Neuronal stem cell (in vitro differentiated cells): ENCODE data around the gene MFNG.

Source experiments
- DNase-seq: peaks from one replicate; pipeline ENCODE4 v3.0.0-alpha.2; 2013; ENCODE audit warnings: low spot score
- H2AFZ ChIP-seq: one replicate; pipeline ENCODE4 v1.6.1; 2013; ENCODE audit warnings: mild to moderate bottlenecking, low read length, inconsistent platforms
- H2AK5ac ChIP-seq: 2 replicates; pipeline ENCODE4 v1.6.1; 2013; ENCODE audit warnings: low read depth, mild to moderate bottlenecking, inconsistent platforms, low read length, moderate library complexity, mixed read lengths
- H2BK120ac ChIP-seq: 2 replicates; pipeline ENCODE4 v1.6.1; 2013; ENCODE audit warnings: low read depth, mild to moderate bottlenecking, inconsistent platforms, low read length, moderate library complexity, mixed read lengths
- H2BK12ac ChIP-seq: one replicate; pipeline ENCODE4 v1.6.1; 2013; ENCODE audit warnings: low read length, inconsistent platforms
- H2BK15ac ChIP-seq: 2 replicates; pipeline ENCODE4 v1.6.1; 2013; ENCODE audit warnings: mild to moderate bottlenecking, low read length, inconsistent platforms, mixed read lengths
- H2BK5ac ChIP-seq: one replicate; pipeline ENCODE4 v1.6.1; 2013; ENCODE audit warnings: inconsistent platforms, mild to moderate bottlenecking, low read length, moderate library complexity
- H3K14ac ChIP-seq: one replicate; pipeline ENCODE4 v1.6.1; 2013; ENCODE audit warnings: low read length, inconsistent platforms
- H3K18ac ChIP-seq: 2 replicates; pipeline ENCODE4 v1.6.1; 2013; ENCODE audit warnings: low read length, inconsistent platforms
- H3K23ac ChIP-seq: 2 replicates; pipeline ENCODE4 v1.6.1; 2013; ENCODE audit warnings: low read depth, mild to moderate bottlenecking, mixed read lengths, low read length, inconsistent platforms; ENCODE audit not compliant: poor library complexity
- H3K27ac ChIP-seq: replicated peaks from 3 replicates; pipeline ENCODE4 v1.5.1; 2013; ENCODE audit warnings: low read length, inconsistent platforms
- H3K27me3 ChIP-seq, 3 experiments: 2 replicates each; pipeline ENCODE4 v1.6.1; 2013; ENCODE audit warnings: low read length in 3 of 3, mild to moderate bottlenecking in 2 of 3, inconsistent platforms in 1 of 3, low read depth in 1 of 3, mixed read lengths in 1 of 3, moderate library complexity in 1 of 3; ENCODE audit not compliant: control insufficient read depth in 3 of 3, insufficient read depth in 3 of 3
- H3K36me3 ChIP-seq, 2 donors: replicated peaks in 1 of 2; 2 replicates each; pipeline ENCODE4 v1.6.1; 2013; ENCODE audit warnings: low read length in 2 of 2; ENCODE audit not compliant: control insufficient read depth in 2 of 2, insufficient read depth in 2 of 2
- H3K4ac ChIP-seq: 2 replicates; pipeline ENCODE4 v1.6.1; 2013; ENCODE audit warnings: inconsistent platforms, mild to moderate bottlenecking, low read length, moderate library complexity
- H3K4me1 ChIP-seq, 2 donors: 1 replicate in 1 of 2; 2 replicates in 1 of 2; pipeline ENCODE4 v1.6.1; 2013; ENCODE audit warnings: low read length in 2 of 2, low read depth in 1 of 2; ENCODE audit not compliant: control insufficient read depth in 2 of 2, insufficient read depth in 1 of 2
- H3K4me2 ChIP-seq: one replicate; pipeline ENCODE4 v1.6.1; 2013; ENCODE audit warnings: mild to moderate bottlenecking, low read length, inconsistent platforms; ENCODE audit not compliant: insufficient read depth, poor library complexity, severe bottlenecking
- H3K4me3 ChIP-seq, 2 donors: 2 replicates each; pipeline ENCODE4 v1.5.1; 2013; ENCODE audit warnings: low read length in 2 of 2, mild to moderate bottlenecking in 2 of 2, inconsistent platforms in 1 of 2, moderate library complexity in 1 of 2
- H3K79me1 ChIP-seq: one replicate; pipeline ENCODE4 v1.6.1; 2013; ENCODE audit warnings: low read depth, mild to moderate bottlenecking, inconsistent platforms, low read length, moderate library complexity
- H3K9ac ChIP-seq: one replicate; pipeline ENCODE4 v1.6.1; 2013; ENCODE audit warnings: mild to moderate bottlenecking, low read depth, low read length, inconsistent platforms; ENCODE audit not compliant: poor library complexity
- H3K9me3 ChIP-seq, 2 donors: replicated peaks in 1 of 2; 2 replicates each; pipeline versions ENCODE3 to v1.6.1; 2013; ENCODE audit warnings: low read length in 2 of 2, mild to moderate bottlenecking in 2 of 2, inconsistent platforms in 1 of 2, low read depth in 1 of 2, mixed read lengths in 1 of 2, moderate library complexity in 1 of 2; ENCODE audit not compliant: control insufficient read depth in 2 of 2, insufficient read depth in 1 of 2
- H4K8ac ChIP-seq: one replicate; pipeline ENCODE4 v1.6.1; 2013; ENCODE audit warnings: low read depth, mild to moderate bottlenecking, inconsistent platforms, low read length, moderate library complexity
- H4K91ac ChIP-seq: one replicate; pipeline ENCODE4 v1.6.1; 2013; ENCODE audit warnings: low read length, low read depth, mild to moderate bottlenecking, inconsistent platforms; ENCODE audit not compliant: poor library complexity
- WGBS, 2 donors: extraction: QIAGEN DNeasy Blood & Tissue Kit; methylation state at CpG; one replicate each; pipeline ENCODE4 v1.1.7; 2013; ENCODE audit warnings: missing lambda C conversion rate in 2 of 2, mixed read lengths in 1 of 2; ENCODE audit not compliant: insufficient read length in 2 of 2, insufficient replicate concordance in 1 of 2; ENCODE audit errors: extremely low coverage in 2 of 2; 5-methylcytosine and 5-hydroxymethylcytosine counted together

The MFNG gene

DNA sequence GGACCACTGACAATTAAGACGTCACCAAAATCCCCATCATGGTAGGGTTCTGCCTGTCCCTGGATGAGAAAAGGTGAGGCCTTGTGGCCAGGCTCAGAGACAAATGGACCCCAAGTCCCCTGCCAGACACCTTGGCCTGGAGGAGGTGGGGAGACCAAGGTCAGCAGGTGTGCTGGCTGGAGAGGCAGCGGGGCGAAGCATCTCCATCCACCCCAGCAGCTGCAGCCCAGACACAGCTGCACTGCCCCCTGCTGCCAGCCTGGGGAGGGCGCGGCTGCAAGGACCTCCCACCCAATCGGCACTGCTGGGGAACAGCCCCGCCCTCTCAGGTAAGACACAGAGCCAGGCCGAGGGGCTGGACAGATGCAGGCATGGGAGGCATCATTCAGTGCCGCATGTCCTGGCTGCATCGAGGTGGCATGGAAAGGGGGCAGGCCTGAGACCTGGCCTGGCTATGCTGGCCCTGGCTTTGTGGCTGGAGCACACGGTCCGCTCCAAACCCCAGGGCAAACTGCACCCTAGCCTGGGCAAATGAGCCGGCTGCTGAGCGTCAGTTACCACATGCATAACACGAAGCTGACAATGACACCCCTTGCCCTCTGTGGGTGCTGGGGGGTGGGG lies 12.2 kb upstream of the MFNG start:
- Histone ChIP-seq H3K4me2 (no peak overlapping the region), H4K8ac (no peak overlapping the region), H2BK12ac (no peak overlapping the region), H3K4me1 (peaks cover 15 to 16% of the 10 kb centered on the region in 2 donors), H3K23ac (no peak overlapping the region), H3K27me3 (no peaks in the 10 kb centered on the region), H3K9me3 (no peaks in the 10 kb centered on the region), H3K4ac (no peak overlapping the region), H3K14ac (no peak overlapping the region), H2AFZ (no peak overlapping the region), H2BK5ac (no peak overlapping the region), H3K18ac (peak overlapping the region; percentile 75), H4K91ac (no peak overlapping the region), H3K9ac (no peak overlapping the region), H3K27ac (no peak overlapping the region), H2AK5ac (no peak overlapping the region), H2BK120ac (no peak overlapping the region), H3K4me3 (no peak overlapping the region), H2BK15ac (no peak overlapping the region), H3K79me1 (no peaks in the 10 kb centered on the region), H3K36me3 (peaks cover 0 to 43% of the 10 kb centered on the region in 2 donors)
- DNase-seq = peak; percentile 48
- no CpG with 5 or more reads among the region's 15 CpGs for WGBS, 2 donors

DNA sequence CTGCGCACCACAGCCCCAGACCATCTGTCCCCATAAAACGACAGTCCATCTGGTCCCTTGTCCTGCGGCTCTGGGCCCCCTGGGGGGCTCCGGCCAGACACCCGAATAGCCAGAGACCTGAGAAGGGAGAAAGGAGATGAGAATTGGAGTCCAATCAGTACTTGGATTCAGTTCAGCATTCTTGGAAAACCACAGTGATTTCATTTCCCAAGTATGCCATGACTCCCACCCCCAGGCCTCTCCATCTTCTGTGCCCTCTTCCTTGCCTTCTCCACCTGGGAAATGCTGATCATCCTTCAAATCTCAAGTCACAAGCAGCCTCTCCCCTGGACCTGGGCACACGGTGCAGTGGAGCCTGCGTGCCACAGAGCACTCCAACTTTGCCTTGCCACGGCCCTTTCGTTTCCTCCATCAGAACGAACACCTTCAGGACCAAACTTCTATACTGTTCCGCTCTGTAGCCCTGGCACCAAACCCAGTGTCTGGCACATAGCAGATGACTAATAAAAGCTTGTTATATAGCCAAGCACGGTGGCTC lies 10.9 kb upstream of the MFNG start:
- no peak overlapping the region for H2BK5ac ChIP-seq
- DNase-seq = no peak
- no peak overlapping the region for H3K4me3 ChIP-seq
- H2BK120ac ChIP-seq = no peak overlapping the region
- H4K91ac ChIP-seq = no peak overlapping the region
- no peaks in the 10 kb centered on the region for H3K9me3 ChIP-seq
- H3K4ac ChIP-seq = no peak overlapping the region
- no peaks in the 10 kb centered on the region for H3K79me1 ChIP-seq
- peak overlapping the region; percentile 61 for H2AK5ac ChIP-seq
- H4K8ac ChIP-seq = no peak overlapping the region
- WGBS, 2 donors = no CpG with 5 or more reads among the region's 12 CpGs
- H3K14ac ChIP-seq = no peak overlapping the region
- H3K9ac ChIP-seq = no peak overlapping the region
- H3K36me3 ChIP-seq = peaks cover 0 to 30% of the 10 kb centered on the region in 2 donors
- H3K4me1 ChIP-seq = peaks cover 13 to 15% of the 10 kb centered on the region in 2 donors
- H2BK15ac ChIP-seq = peak overlapping the region; percentile 72
- H3K27ac ChIP-seq = no peak overlapping the region
- H3K18ac ChIP-seq = peak overlapping the region; percentile 71
- no peaks in the 10 kb centered on the region for H3K27me3 ChIP-seq
- no peak overlapping the region for H2AFZ ChIP-seq
- H2BK12ac ChIP-seq = no peak overlapping the region
- no peak overlapping the region for H3K23ac ChIP-seq
- H3K4me2 ChIP-seq = no peak overlapping the region

DNA sequence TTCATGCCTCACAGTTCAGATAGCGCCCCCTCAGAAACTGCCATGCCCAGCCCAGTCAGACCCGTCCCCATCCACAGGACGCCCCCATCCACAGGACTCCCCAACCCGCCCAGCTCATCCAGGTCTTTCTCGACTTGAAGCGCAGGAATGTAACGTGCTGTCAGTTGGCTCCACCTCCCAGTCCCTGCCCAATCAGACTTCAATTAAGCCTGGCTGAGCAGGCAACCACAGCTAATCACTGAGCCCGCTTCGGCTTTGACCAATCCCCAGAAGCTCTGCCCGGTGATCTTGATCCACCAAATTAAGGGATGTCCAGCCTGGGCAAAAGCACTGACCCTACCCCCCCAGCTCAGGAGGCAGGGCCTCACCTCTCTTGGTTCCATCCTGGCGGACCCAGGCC lies 10.5 kb upstream of the MFNG start:
- Histone ChIP-seq H3K18ac (peak overlapping the region; percentile 71), H3K4me1 (peaks cover 10 to 13% of the 10 kb centered on the region in 2 donors), H3K9me3 (no peaks in the 10 kb centered on the region), H3K36me3 (peaks cover 0 to 26% of the 10 kb centered on the region in 2 donors), H3K4me2 (no peak overlapping the region), H4K91ac (no peak overlapping the region), H3K4ac (no peak overlapping the region), H3K23ac (no peak overlapping the region), H3K9ac (no peak overlapping the region), H2BK120ac (no peak overlapping the region), H3K79me1 (no peaks in the 10 kb centered on the region), H3K4me3 (no peak overlapping the region), H2AK5ac (peak overlapping the region; percentile 61), H3K27me3 (no peaks in the 10 kb centered on the region), H3K27ac (no peak overlapping the region), H2BK5ac (no peak overlapping the region), H2AFZ (no peak overlapping the region), H3K14ac (no peak overlapping the region), H2BK15ac (no peak overlapping the region), H4K8ac (no peak overlapping the region), H2BK12ac (no peak overlapping the region)
- DNase-seq = no peak
- no CpG with 5 or more reads among the region's 11 CpGs for WGBS, 2 donors

DNA sequence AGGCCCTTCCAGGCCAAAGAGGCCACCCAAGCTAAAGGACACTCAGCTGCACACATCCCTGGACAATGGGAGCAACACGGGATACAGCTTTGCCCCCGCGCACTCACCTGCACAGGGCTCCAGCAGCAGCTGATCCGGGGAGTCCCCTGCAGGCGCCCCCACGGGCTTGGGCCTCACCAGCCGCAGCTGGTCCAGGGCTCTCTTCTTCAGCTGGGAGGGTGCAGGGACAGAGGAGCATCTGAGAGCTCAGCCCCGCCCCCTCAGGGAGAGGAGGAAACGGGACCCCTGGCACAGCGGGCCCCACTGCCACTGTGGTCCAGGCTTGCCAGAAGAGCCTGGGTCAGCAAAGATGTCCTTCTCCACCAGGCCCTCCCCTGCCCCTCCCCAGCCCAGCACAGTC lies 7.8 kb upstream of the MFNG start:
- Histone ChIP-seq H3K27me3 (no peaks in the 10 kb centered on the region), H3K9ac (peak overlapping the region; percentile 2), H3K14ac (no peak overlapping the region), H3K18ac (peak overlapping the region; percentile 41), H3K9me3 (no peaks in the 10 kb centered on the region), H3K4me1 (peaks cover 2% of the 10 kb centered on the region in 2 donors), H2BK15ac (peak overlapping the region; percentile 32), H3K36me3 (peaks cover 0 to 13% of the 10 kb centered on the region in 2 donors), H2BK120ac (no peak overlapping the region), H4K91ac (no peak overlapping the region), H3K4ac (no peak overlapping the region), H2BK5ac (no peak overlapping the region), H3K4me3 (no peak overlapping the region), H4K8ac (no peak overlapping the region), H2AFZ (no peak overlapping the region), H3K23ac (no peak overlapping the region), H3K79me1 (no peaks in the 10 kb centered on the region), H2BK12ac (no peak overlapping the region), H3K4me2 (no peak overlapping the region), H3K27ac (no peak overlapping the region), H2AK5ac (no peak overlapping the region)
- no CpG with 5 or more reads among the region's 10 CpGs for WGBS, 2 donors
- DNase-seq = no peak
